Bronchial epithelial cell (primary cell): ENCODE results near the gene QSOX1. TPM values are rescaled to one million over a fixed set of nuclear protein-coding genes. Genes with fewer than 3 reads are reported as not detected.

Source experiments
- DNase-seq: peaks from one replicate; pipeline ENCODE4 v3.0.0-alpha.2; 2010; ENCODE audit warnings: low read depth
- FAIRE-seq: peaks from 2 replicates; lab custom pipeline; 2011; peaks lifted over from hg19 to GRCh38; lab: Jason Lieb, UNC
- H3K27me3 ChIP-seq: 2 replicates; pipeline ENCODE4 v1.5.1; 2011; ENCODE audit warnings: low read length; ENCODE audit not compliant: control insufficient read depth, insufficient read depth
- H3K36me3 ChIP-seq: 2 replicates; pipeline ENCODE4 v1.5.1; 2011; ENCODE audit warnings: low read length; ENCODE audit not compliant: control insufficient read depth, insufficient read depth
- H3K4me3 ChIP-seq: 2 replicates; pipeline ENCODE4 v1.5.1; 2011; ENCODE audit warnings: mild to moderate bottlenecking, low read depth, low read length, control low read depth
- CTCF ChIP-seq: IDR thresholded peaks from 2 replicates; pipeline ENCODE4 v1.5.1; 2011; ENCODE audit warnings: mild to moderate bottlenecking, moderate library complexity, low read length, control low read depth, inconsistent platforms; ENCODE audit not compliant: insufficient read depth, severe bottlenecking
- total RNA-seq: library from RNA; depleted of rRNA; stranded (reverse); fragments of >200 nt; gene quantifications from 2 replicates; pipeline ENCODE4 v1.2.1, GENCODE V29; 2014

Gene QSOX1
- total RNA-seq, 1 donor from 2014 or later = 134 TPM

- peaks cover 43% of the 10 kb centered on the region for H3K36me3 ChIP-seq
- no peaks in the 10 kb centered on the region for H3K27me3 ChIP-seq
- no peak for DNase-seq
- no peak for TF ChIP-seq CTCF
- FAIRE-seq = no peak
- no peak overlapping the region for H3K4me3 ChIP-seq
Measured at GRCh38 chr1:180183426-180183825, 28.8 kb downstream of the QSOX1 start.

GRCh38 chr1:180184041-180184440 is 29.4 kb downstream of the QSOX1 start:
- H3K4me3 ChIP-seq = no peak overlapping the region
- H3K27me3 ChIP-seq = no peaks in the 10 kb centered on the region
- peaks cover 47% of the 10 kb centered on the region for H3K36me3 ChIP-seq
- DNase-seq = no peak
- no peak for TF ChIP-seq CTCF
- FAIRE-seq = no peak

- no peaks in the 10 kb centered on the region for H3K27me3 ChIP-seq
- FAIRE-seq (no peak), DNase-seq (no peak)
- TF ChIP-seq CTCF = no peak
- peaks cover 49% of the 10 kb centered on the region for H3K36me3 ChIP-seq
- H3K4me3 ChIP-seq = no peak overlapping the region
Measured at GRCh38 chr1:180185281-180185680, 30.6 kb downstream of the QSOX1 start.

GRCh38 chr1:180185971-180186645 is 31.4 kb downstream of the QSOX1 start:
- Histone ChIP-seq H3K36me3 (peaks cover 54% of the 10 kb centered on the region), H3K27me3 (no peaks in the 10 kb centered on the region), H3K4me3 (no peak overlapping the region)
- TF ChIP-seq CTCF = no peak
- no peak for FAIRE-seq
- DNase-seq = no peak

GRCh38 chr1:180186831-180187230 is 32.2 kb downstream of the QSOX1 start:
- peaks cover 59% of the 10 kb centered on the region for H3K36me3 ChIP-seq
- TF ChIP-seq CTCF = no peak
- no peaks in the 10 kb centered on the region for H3K27me3 ChIP-seq
- DNase-seq (no peak), FAIRE-seq (no peak)
- no peak overlapping the region for H3K4me3 ChIP-seq

GRCh38 chr1:180187626-180188025 is 33.0 kb downstream of the QSOX1 start:
- FAIRE-seq (no peak), DNase-seq (no peak)
- no peaks in the 10 kb centered on the region for H3K27me3 ChIP-seq
- peaks cover 55% of the 10 kb centered on the region for H3K36me3 ChIP-seq
- TF ChIP-seq CTCF = no peak
- H3K4me3 ChIP-seq = no peak overlapping the region
